Esophagus squamous epithelium (tissue), 4 donors: ENCODE results near the gene NCKAP5.

Source experiments
- CTCF ChIP-seq, 6 experiments: fragments of 450-650 bp in 4 of 6; fragments of 200-600 bp in 2 of 6; sonication (generic) in 2 of 6; IDR thresholded peaks; one replicate each; pipeline ENCODE4 v1.5.1; 2016 to 2019; ENCODE audit warnings: antibody characterized with exemption in 6 of 6, mild to moderate bottlenecking in 4 of 6, moderate library complexity in 4 of 6
- POLR2A ChIP-seq, 4 donors: fragments of 450-650 bp; IDR thresholded peaks; one replicate each; pipeline ENCODE4 v1.6.1; 2017; ENCODE audit warnings: antibody characterized with exemption in 4 of 4, mild to moderate bottlenecking in 4 of 4, moderate library complexity in 3 of 4

- TF ChIP-seq CTCF (IDR thresholded peaks at IDR 0.05) (no peak), POLR2A (IDR thresholded peaks at IDR 0.05) (no peak)
Measured at GRCh38 chr2:133304344-133304743, 263.9 kb downstream of the NCKAP5 start.
